ENCODE results near the gene PPP1R18. TPM values are rescaled to one million over a fixed set of nuclear protein-coding genes. Genes with fewer than 3 reads are reported as not detected.

The PPP1R18 gene
- total RNA-seq, 1 experiment from 2014 or later: 33.6 TPM

- RAD21 ChIA-PET (ENCODE audit: low non-redundant PET in 1 of 2, low total read pairs in 2 of 2, uncharacterized antibody in 2 of 2, unreplicated experiment in 2 of 2): interaction anchor here in 1 of 2 experiments (1.0 kb wide), 1 partner anchor 84 kb away, joined by 4 read pairs; no protein-coding TSS in a partner anchor
- TF ChIP-seq EGR1 (IDR thresholded peaks at IDR 0.05; ENCODE audit: low read depth): 0 out of 2 replicates have a peak, but pooled peaks have one; percentile 40
- TF ChIP-seq SP1 (IDR thresholded peaks at IDR 0.05; ENCODE audit: low read depth): no peak
- intact Hi-C loops (cut with micrococcal nuclease): no loop called here
Observed at GRCh38 chr6:30646450-30647241, 39.8 kb downstream of the PPP1R18 start, which contains the start of gene C6orf136. Gene C6orf136, plus strand, starts transcription at chr6:30647133. Its CDS starts 99 bp downstream, at chr6:30647232.

GRCh38 chr6:30645989-30646388, 40.5 kb downstream of the PPP1R18 start:
- intact Hi-C loops (cut with micrococcal nuclease): no loop called here

More at GRCh38 chr6:30646450-30647241, 39.8 kb downstream of the PPP1R18 start, which contains the start of gene C6orf136:
- ATAC-seq (peak; percentile 81), DNase-seq (ENCODE audit: low read depth, low spot score) (peak; percentile 87)
- ChIA-PET CTCF (interaction anchor here (0.6 kb wide), 1 partner anchor 84 kb away, joined by 6 read pairs; no protein-coding TSS in a partner anchor), POLR2A (interaction anchor here (1.3 kb wide), 2 partner anchors 32 to 84 kb away, joined by 3 to 4 read pairs; no protein-coding TSS in a partner anchor)
- Histone ChIP-seq H3K9me2 (ENCODE audit: insufficient read depth) (no peaks in the 10 kb centered on the region), H3K9me3 (ENCODE audit: control insufficient read depth in 1 of 2, insufficient read depth in 1 of 2, low read depth in 1 of 2, low read length in 2 of 2) (no peaks in the 10 kb centered on the region), H4K20me1 (ENCODE audit: insufficient read depth) (no peaks in the 10 kb centered on the region), H3K9ac (ENCODE audit: low read length) (peak within 1 kb of the TSS; percentile 96), H3K4me3 (replicated peaks in 1 of 2; ENCODE audit: low read depth in 1 of 2, low read length in 2 of 2) (peak within 1 kb of the TSS; percentile 85 to 92), H3K4me1 (ENCODE audit: control insufficient read depth in 1 of 2, insufficient read depth in 2 of 2, low read length in 2 of 2) (peaks cover 6 to 15% of the 10 kb centered on the region in 2 experiments), H3K4me2 (ENCODE audit: low read length) (peak within 1 kb of the TSS; percentile 82), H3K79me2 (ENCODE audit: insufficient read depth, low read length) (peaks cover 23% of the 10 kb centered on the region), H3K36me3 (ENCODE audit: control insufficient read depth in 1 of 2, insufficient read depth in 2 of 2, low read length in 2 of 2) (peaks cover 12 to 15% of the 10 kb centered on the region in 2 experiments; a peak in 3 of 4 replicates), H3K27me3 (ENCODE audit: insufficient read depth, low read length) (no peaks in the 10 kb centered on the region), H2AFZ (ENCODE audit: low read depth, low read length, poor library complexity, severe bottlenecking) (no peak within 1 kb of the TSS), H3K27ac (ENCODE audit: low read depth, low read length) (peak within 1 kb of the TSS; percentile 94)
- BruUV-seq (replicated peaks): TSS peak; percentile 61

More at GRCh38 chr6:30645989-30646388, 40.5 kb downstream of the PPP1R18 start:
- Histone ChIP-seq H3K36me3 (ENCODE audit: control insufficient read depth in 1 of 2, insufficient read depth in 2 of 2, low read length in 2 of 2) (peaks cover 9 to 13% of the 10 kb centered on the region in 2 experiments; a peak in 3 of 4 replicates), H3K9me2 (ENCODE audit: insufficient read depth) (no peaks in the 10 kb centered on the region), H3K4me1 (ENCODE audit: control insufficient read depth in 1 of 2, insufficient read depth in 2 of 2, low read length in 2 of 2) (peaks cover 6 to 15% of the 10 kb centered on the region in 2 experiments), H3K9me3 (ENCODE audit: control insufficient read depth in 1 of 2, insufficient read depth in 1 of 2, low read depth in 1 of 2, low read length in 2 of 2) (no peaks in the 10 kb centered on the region), H2AFZ (ENCODE audit: low read depth, low read length, poor library complexity, severe bottlenecking) (no peak overlapping the region), H3K79me2 (ENCODE audit: insufficient read depth, low read length) (peaks cover 23% of the 10 kb centered on the region), H3K27ac (ENCODE audit: low read depth, low read length) (peak overlapping the region; percentile 37), H3K4me3 (replicated peaks in 1 of 2; ENCODE audit: low read depth in 1 of 2, low read length in 2 of 2) (no peak overlapping the region), H3K27me3 (ENCODE audit: insufficient read depth, low read length) (no peaks in the 10 kb centered on the region), H4K20me1 (ENCODE audit: insufficient read depth) (no peaks in the 10 kb centered on the region), H3K9ac (ENCODE audit: low read length) (no peak overlapping the region), H3K4me2 (ENCODE audit: low read length) (peak overlapping the region; percentile 82)
- DNase-seq (ENCODE audit: low read depth, low spot score): no peak
- BruUV-seq (replicated peaks): no TSS peak
- RAD21 ChIA-PET (ENCODE audit: low non-redundant PET in 1 of 2, low total read pairs in 2 of 2, uncharacterized antibody in 2 of 2, unreplicated experiment in 2 of 2): no interaction called here
- CTCF ChIA-PET: no interaction called here
- POLR2A ChIA-PET: interaction anchor here (1.3 kb wide), 2 partner anchors 32 to 85 kb away, joined by 3 to 4 read pairs; no protein-coding TSS in a partner anchor
- TF ChIP-seq SIN3A (IDR thresholded peaks at IDR 0.05; ENCODE audit: low read depth) (no peak), POLR2AphosphoS5 (IDR thresholded peaks at IDR 0.05; ENCODE audit: low read depth, low read length) (no peak)
- no peak for ATAC-seq

All from HCT116 (cell line).